GM12801 (cell line): ENCODE results near the gene TMEM9.

Experiments used
- TF ChIP-seq, protein P1 (sequence below): IDR thresholded peaks from one replicate; pipeline ENCODE4 v1.5.1; 2011; ENCODE audit warnings: control low read depth; ENCODE audit not compliant: insufficient read length; ENCODE audit errors: extremely low read depth

Gene TMEM9

DNA sequence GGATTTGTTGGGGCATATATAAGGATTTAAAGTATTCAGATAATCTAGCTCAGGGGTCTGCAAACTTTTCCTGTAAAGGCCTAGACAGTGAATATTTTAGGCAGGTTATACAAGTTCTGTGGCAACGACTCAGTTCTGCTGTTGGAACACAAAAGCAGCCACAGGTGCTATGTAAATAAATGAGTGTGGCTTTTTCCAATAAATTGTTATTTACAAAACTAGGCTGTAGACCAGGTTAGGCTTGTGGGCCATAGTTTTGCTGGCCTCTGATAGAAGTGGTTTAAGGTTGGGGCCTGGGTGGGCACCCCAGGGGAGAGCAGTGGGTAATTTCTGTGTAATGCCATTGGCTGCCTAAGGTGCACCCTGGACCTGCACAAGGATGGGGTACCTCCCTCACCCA lies 19.5 kb upstream of the TMEM9 start:
- TF ChIP-seq, protein P1, sequence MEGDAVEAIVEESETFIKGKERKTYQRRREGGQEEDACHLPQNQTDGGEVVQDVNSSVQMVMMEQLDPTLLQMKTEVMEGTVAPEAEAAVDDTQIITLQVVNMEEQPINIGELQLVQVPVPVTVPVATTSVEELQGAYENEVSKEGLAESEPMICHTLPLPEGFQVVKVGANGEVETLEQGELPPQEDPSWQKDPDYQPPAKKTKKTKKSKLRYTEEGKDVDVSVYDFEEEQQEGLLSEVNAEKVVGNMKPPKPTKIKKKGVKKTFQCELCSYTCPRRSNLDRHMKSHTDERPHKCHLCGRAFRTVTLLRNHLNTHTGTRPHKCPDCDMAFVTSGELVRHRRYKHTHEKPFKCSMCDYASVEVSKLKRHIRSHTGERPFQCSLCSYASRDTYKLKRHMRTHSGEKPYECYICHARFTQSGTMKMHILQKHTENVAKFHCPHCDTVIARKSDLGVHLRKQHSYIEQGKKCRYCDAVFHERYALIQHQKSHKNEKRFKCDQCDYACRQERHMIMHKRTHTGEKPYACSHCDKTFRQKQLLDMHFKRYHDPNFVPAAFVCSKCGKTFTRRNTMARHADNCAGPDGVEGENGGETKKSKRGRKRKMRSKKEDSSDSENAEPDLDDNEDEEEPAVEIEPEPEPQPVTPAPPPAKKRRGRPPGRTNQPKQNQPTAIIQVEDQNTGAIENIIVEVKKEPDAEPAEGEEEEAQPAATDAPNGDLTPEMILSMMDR = no peak

DNA sequence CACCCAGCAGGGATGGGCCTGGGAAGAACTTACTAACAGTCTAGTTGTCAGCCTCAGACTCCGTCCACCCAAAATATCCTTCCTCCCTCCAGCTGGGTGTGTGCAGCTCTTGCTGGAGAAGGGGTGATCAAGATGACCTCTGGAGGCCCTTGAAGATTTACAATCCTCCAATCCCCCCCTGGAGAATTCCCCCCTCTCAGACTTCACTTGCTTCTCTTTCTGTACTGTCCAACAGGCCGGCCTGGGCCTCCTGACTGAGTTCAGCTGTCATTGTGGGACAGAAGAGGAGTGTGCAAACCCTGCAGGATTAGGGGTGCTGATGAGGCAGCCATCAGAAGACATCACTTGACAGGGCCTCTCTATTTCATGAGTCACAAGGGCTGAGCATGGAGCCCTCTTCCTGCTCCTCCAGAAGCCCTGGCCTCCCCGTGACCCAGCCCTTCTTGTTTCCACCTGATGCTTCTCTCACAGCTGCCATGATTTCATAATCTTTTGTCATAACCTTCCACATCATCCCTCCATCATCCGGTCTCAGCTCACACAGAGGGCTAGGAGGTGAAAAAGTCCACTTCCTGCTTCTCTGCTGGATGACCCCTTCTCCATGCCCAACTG lies 18.8 kb upstream of the TMEM9 start:
- TF ChIP-seq, protein P1 = no peak

DNA sequence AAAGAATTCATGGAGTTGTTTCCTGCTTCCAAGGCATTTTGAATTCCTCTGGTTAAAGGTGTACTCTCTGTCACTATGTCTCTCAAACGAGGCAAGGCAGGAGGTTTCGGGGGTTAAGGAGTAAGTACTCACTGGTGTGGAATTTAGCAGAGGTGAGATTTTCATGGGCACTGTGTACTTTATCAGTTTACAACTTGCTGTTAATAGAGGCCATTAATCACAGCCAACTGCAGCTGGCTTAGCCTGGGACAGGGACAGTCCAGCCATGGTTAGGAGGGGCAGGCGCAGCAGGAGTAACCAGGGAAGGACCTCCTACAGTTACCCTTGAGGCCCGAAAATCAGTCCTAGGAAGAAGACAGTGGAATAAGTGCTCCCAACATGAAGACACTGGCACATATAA lies 18.1 kb upstream of the TMEM9 start:
- TF ChIP-seq, protein P1 = no peak

DNA sequence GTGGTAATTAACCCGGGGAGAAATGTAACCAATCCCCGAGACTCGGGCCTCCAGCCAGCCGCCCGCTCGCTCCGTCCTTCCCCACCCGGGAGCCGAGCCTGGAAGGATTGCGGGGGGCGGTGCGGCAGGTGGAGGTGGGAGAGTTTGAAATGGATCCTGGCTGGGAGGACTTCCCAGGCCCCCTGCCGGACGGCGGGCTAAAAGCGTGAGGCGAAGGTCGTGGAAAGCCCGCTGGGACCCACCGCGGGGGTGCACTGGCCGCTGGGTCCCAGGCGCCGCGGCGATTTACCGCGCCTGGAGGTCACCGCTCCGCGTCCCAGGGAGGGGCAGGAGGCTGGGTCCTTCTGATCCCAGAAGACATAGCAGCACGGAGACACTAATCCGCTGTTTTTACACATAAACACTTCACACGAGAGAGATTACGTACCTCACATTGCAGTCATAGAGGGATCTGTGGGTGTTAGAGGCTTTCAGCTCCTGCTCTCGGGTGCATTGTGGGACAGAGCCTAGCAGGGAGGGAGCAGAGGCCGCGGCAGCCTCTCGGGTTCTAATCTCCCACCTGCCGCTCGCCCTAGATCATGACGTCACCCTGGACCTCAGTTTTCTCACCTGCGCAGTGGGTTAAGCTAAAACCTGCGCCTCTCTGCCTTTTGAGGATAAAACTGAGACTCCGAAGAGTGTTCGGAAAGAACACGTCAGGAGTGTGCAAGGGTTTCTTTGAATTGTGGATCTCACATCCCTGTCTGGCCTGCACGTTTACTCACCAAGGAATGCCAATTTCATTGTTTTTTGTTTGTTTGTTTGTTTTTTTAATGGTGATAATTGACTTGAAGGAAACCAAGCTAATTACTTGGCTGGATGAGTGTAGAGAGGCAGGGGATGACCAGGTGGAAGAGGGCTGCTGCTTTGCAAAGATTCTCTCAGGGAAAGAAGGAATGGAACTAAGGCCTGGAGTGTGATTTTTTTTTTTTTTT lies 17.1 kb upstream of the TMEM9 start:
- TF ChIP-seq, protein P1 = no peak

DNA sequence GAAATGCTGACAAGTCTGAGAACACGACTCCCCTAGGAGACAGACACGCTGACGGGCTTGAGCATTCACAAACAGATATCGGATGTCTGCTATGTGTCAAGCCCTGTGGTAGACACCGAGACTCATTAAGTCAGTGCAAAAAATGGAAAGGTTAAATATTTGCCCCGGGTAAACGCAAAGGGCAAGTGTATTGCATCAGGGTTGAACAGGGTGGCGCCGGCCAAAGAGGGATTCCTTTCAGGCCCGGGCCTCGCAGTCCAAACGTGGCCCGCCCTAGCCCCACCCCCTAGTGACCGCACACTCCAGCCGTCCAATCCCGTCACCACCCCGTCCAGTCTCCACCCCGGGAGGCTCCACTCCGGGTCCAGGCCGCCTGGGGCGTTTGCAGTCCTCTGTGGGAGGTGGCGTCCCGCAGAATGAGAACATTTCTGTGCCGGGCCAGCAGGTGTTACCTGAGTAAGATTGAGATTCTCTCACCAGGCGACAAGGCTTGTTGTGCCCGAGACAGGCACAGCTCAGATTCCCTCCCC lies 16.3 kb upstream of the TMEM9 start:
- TF ChIP-seq, protein P1 = no peak

DNA sequence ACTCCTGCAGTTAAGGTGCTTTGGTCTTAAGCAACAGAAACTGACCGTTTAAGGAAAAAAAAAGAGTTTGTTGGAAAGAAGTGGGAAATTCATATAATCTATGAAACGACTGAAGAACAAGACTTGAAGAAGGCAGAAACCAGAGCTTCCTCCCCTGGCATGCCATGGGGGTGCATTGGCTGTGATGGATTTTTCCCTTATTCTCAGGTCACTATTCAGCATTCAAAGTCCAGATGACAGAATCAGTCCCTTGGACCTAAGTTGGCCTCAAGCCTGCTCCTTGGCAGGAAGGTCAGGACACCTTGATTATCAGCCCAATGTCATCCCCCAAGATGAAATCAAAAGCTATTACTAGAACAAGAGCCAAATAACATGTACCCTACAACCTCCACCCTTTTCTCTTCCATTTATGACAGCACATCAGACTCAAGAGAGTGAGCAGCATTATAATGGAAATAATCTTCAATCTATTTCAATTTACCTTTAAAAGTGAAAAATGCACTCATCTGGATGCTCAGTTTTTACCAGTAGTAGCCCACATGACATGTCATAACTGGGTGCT lies 15.8 kb upstream of the TMEM9 start:
- TF ChIP-seq, protein P1 = no peak

DNA sequence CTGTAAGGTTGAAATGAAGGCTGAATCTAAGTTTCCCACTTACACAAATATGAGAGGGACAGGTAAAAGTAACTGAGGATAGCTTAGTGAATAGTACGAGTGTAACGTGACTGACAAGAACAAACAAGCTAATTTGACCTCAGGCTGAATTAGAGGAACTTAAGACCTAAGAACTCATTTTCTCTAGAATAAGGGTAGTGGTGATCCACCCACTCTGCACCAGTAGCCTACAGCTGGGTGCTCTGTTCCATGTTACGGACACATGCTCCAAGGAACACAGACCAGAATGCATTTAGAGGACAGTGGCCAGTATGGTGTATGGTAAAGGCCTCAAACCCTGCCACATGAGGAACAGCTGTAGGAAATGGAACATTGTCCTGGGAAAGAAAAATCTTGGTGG lies 14.9 kb upstream of the TMEM9 start:
- TF ChIP-seq, protein P1 = no peak
